HL-60 (cell line): ENCODE measurements around the gene CXCR4.

Source experiments
- DNase-seq, 2 experiments: peaks; one replicate each; pipeline ENCODE4 v3.0.0-alpha.2; 2010 to 2020; ENCODE audit warnings: low read depth in 1 of 2, low spot score in 1 of 2
- H3K27ac ChIP-seq: fragments of 250-450 bp; sonication (Bioruptor Pico); replicated peaks from 2 replicates; pipeline ENCODE4 v1.5.1; 2020; ENCODE audit warnings: mild to moderate bottlenecking, moderate library complexity
- H3K27me3 ChIP-seq: fragments of 250-450 bp; sonication (Bioruptor Pico); 2 replicates; pipeline ENCODE4 v1.5.1; 2021; ENCODE audit warnings: mild to moderate bottlenecking, moderate library complexity; ENCODE audit not compliant: insufficient read depth, poor library complexity, severe bottlenecking
- H3K4me3 ChIP-seq: replicated peaks from 2 replicates; pipeline ENCODE4 v1.5.1; 2011; ENCODE audit warnings: mild to moderate bottlenecking, control low read depth, low read length; ENCODE audit not compliant: insufficient read depth
- CTCF ChIP-seq: IDR thresholded peaks from one replicate; pipeline ENCODE4 v1.5.1; 2011; ENCODE audit warnings: low read length, control low read depth, inconsistent platforms; ENCODE audit not compliant: insufficient read depth
- GABPA ChIP-seq: IDR thresholded peaks from 2 replicates; pipeline ENCODE4 v1.6.1; 2012; ENCODE audit warnings: low read depth
- POLR2AphosphoS5 ChIP-seq: IDR thresholded peaks from 2 replicates; pipeline ENCODE4 v1.6.1; 2012; ENCODE audit warnings: low read depth
- REST ChIP-seq: IDR thresholded peaks from 2 replicates; pipeline ENCODE4 v1.6.1; 2012; ENCODE audit warnings: low read depth; ENCODE audit not compliant: insufficient replicate concordance
- SPI1 ChIP-seq: IDR thresholded peaks from 2 replicates; pipeline ENCODE4 v1.6.1; 2012; ENCODE audit warnings: low read depth, mild to moderate bottlenecking, borderline replicate concordance

The CXCR4 gene

GRCh38 chr2:136065907-136066306, 52.0 kb downstream of the CXCR4 start:
- H3K4me3 ChIP-seq = no peak overlapping the region
- no peak overlapping the region for H3K27ac ChIP-seq
- TF ChIP-seq GABPA = no peak
- no peak for TF ChIP-seq POLR2AphosphoS5
- TF ChIP-seq REST = no peak
- TF ChIP-seq SPI1 = no peak
- no peak for TF ChIP-seq CTCF
- no peak for DNase-seq
- no peaks in the 10 kb centered on the region for H3K27me3 ChIP-seq

- H3K4me3 ChIP-seq = no peak overlapping the region
- no peaks in the 10 kb centered on the region for H3K27me3 ChIP-seq
- no peak for TF ChIP-seq CTCF
- no peak for TF ChIP-seq GABPA
- no peak for TF ChIP-seq REST
- TF ChIP-seq POLR2AphosphoS5 = no peak
- TF ChIP-seq SPI1 = no peak
- no peak overlapping the region for H3K27ac ChIP-seq
- DNase-seq = no peak
Observed at GRCh38 chr2:136065384-136065783, 52.6 kb downstream of the CXCR4 start.
